Liver (tissue), 9 donors: ENCODE measurements around the gene CD109. TPM values are rescaled to one million over a fixed set of nuclear protein-coding genes. Genes with fewer than 3 reads are reported as not detected.

Experiments
- DNase-seq: peaks from one replicate; pipeline ENCODE4 v3.0.0-alpha.2; 2017; ENCODE audit warnings: low spot score
- H3K27ac ChIP-seq, 2 donors: one replicate each; pipeline ENCODE4 v1.7.0; 2013; ENCODE audit warnings: inconsistent platforms in 2 of 2, low read length in 2 of 2, control low read depth in 1 of 2, low read depth in 1 of 2, mild to moderate bottlenecking in 1 of 2
- H3K27me3 ChIP-seq, 4 donors: one replicate each; pipeline versions ENCODE4 v1.6.1 to v1.7.0; 2013; ENCODE audit warnings: low read length in 3 of 4, inconsistent platforms in 1 of 4, mild to moderate bottlenecking in 1 of 4, moderate library complexity in 1 of 4; ENCODE audit not compliant: control insufficient read depth in 4 of 4, insufficient read depth in 4 of 4
- H3K36me3 ChIP-seq, 4 donors: one replicate each; pipeline versions ENCODE4 v1.6.1 to v1.7.0; 2013; ENCODE audit warnings: low read length in 3 of 4, mild to moderate bottlenecking in 3 of 4, low read depth in 1 of 4, moderate library complexity in 1 of 4; ENCODE audit not compliant: control insufficient read depth in 4 of 4, insufficient read depth in 3 of 4
- H3K4me1 ChIP-seq, 4 donors: one replicate each; pipeline versions ENCODE4 v1.6.1 to v1.7.0; 2013; ENCODE audit warnings: low read length in 3 of 4, mild to moderate bottlenecking in 3 of 4, moderate library complexity in 1 of 4; ENCODE audit not compliant: control insufficient read depth in 4 of 4, insufficient read depth in 4 of 4
- H3K4me3 ChIP-seq, 3 donors: one replicate each; pipeline versions ENCODE4 v1.6.1 to v1.7.0; 2013; ENCODE audit warnings: low read length in 3 of 3, control low read depth in 1 of 3, low read depth in 1 of 3, mild to moderate bottlenecking in 1 of 3
- H3K9ac ChIP-seq, 2 donors: one replicate each; pipeline ENCODE4 v1.7.0; 2013; ENCODE audit warnings: low read length in 2 of 2, mild to moderate bottlenecking in 2 of 2, moderate library complexity in 2 of 2, control low read depth in 1 of 2, low read depth in 1 of 2
- H3K9me3 ChIP-seq, 4 donors: one replicate each; pipeline versions ENCODE4 v1.6.1 to v1.7.0; 2013; ENCODE audit warnings: low read length in 3 of 4; ENCODE audit not compliant: control insufficient read depth in 4 of 4
- CTCF ChIP-seq: fragments of 150-350 bp; IDR thresholded peaks from 2 replicates; pipeline ENCODE4 v1.5.1; 2017; ENCODE audit warnings: improper control_type of control experiment, low read depth, low read length; ENCODE audit not compliant: missing input control
- EGR1 ChIP-seq, 2 donors: IDR thresholded peaks; 2 replicates each; pipeline ENCODE4 v1.6.1; 2016 to 2018; ENCODE audit warnings: antibody characterized with exemption in 2 of 2, low read depth in 2 of 2
- FOXA2 ChIP-seq: IDR thresholded peaks from 2 replicates; pipeline ENCODE4 v1.6.1; 2016; ENCODE audit warnings: antibody characterized with exemption
- GABPA ChIP-seq, 2 donors: IDR thresholded peaks in 1 of 2; conservative IDR thresholded peaks in 1 of 2; 2 replicates each; pipeline ENCODE4 v1.6.1; 2016; ENCODE audit warnings: antibody characterized with exemption in 2 of 2, mild to moderate bottlenecking in 1 of 2, moderate library complexity in 1 of 2
- JUND ChIP-seq, 2 donors: IDR thresholded peaks; 2 replicates each; pipeline ENCODE4 v1.6.1; 2016; ENCODE audit warnings: antibody characterized with exemption in 2 of 2
- MAX ChIP-seq: IDR thresholded peaks from 2 replicates; pipeline ENCODE4 v1.6.1; 2016; ENCODE audit warnings: antibody characterized with exemption
- NR2F2 ChIP-seq: IDR thresholded peaks from 2 replicates; pipeline ENCODE4 v1.6.1; 2016; ENCODE audit warnings: antibody characterized with exemption
- RAD21 ChIP-seq, 2 donors: IDR thresholded peaks; 2 replicates each; pipeline ENCODE4 v1.6.1; 2016; ENCODE audit warnings: antibody characterized with exemption in 2 of 2, mild to moderate bottlenecking in 2 of 2
- TAF1 ChIP-seq: conservative IDR thresholded peaks from 2 replicates; pipeline ENCODE4 v1.6.1; 2016; ENCODE audit warnings: antibody characterized with exemption, mild to moderate bottlenecking
- ZBTB33 ChIP-seq: IDR thresholded peaks from 2 replicates; pipeline ENCODE4 v1.6.1; 2016; ENCODE audit warnings: antibody characterized with exemption
- WGBS: extraction: QIAGEN DNeasy Blood & Tissue Kit; methylation state at CpG from one replicate; pipeline ENCODE4 v1.1.7; 2013; 5-methylcytosine and 5-hydroxymethylcytosine counted together
- polyA plus RNA-seq, 2 donors: library from polyadenylated mRNA; stranded (reverse) in 1 of 2; unstranded in 1 of 2; fragments of 200-250 nt in 1 of 2; fragments of >200 nt in 1 of 2; fragmentation: Nextera tagmentation in 1 of 2; extraction: Ambion mirVana in 1 of 2; gene quantifications; one replicate each; pipeline versions ENCODE4 v1.2.1 to v1.2.3, GENCODE V29; 2013 to 2015
- total RNA-seq, 2 donors: library from RNA; depleted of rRNA; stranded (reverse); fragments of >200 nt; gene quantifications; one replicate each; pipeline ENCODE4 v1.2.3, GENCODE V29; 2014
- donor health status: healthy.
- donor health status: healthy.
- donor health status: healthy.
- donor health status: healthy.
- donor health status: healthy.

Gene CD109
- total and polyA plus RNA-seq, 4 donors: 0.18 to 2.0 (median 0.32) TPM

- no peaks in the 10 kb centered on the region for H3K4me1 ChIP-seq
- no peak for TF ChIP-seq CTCF
- no peak for TF ChIP-seq GABPA (IDR thresholded peaks at IDR 0.05 in 1 of 2, conservative IDR thresholded peaks at IDR 0.05 in 1 of 2)
- TF ChIP-seq TAF1: no peak
- TF ChIP-seq JUND (IDR thresholded peaks at IDR 0.05): no peak
- TF ChIP-seq ZBTB33: no peak
- no peak for TF ChIP-seq MAX
- TF ChIP-seq NR2F2: no peak
- no peak for TF ChIP-seq FOXA2
Observed at GRCh38 chr6:73870907-73871306, 174.9 kb downstream of the CD109 start.

GRCh38 chr6:73873081-73873480 lies 177.1 kb downstream of the CD109 start:
- Histone ChIP-seq H3K9me3 (no peaks in the 10 kb centered on the region), H3K4me1 (no peaks in the 10 kb centered on the region), H3K27me3 (no peaks in the 10 kb centered on the region), H3K27ac (no peak overlapping the region), H3K36me3 (no peaks in the 10 kb centered on the region), H3K9ac (no peak overlapping the region), H3K4me3 (no peak overlapping the region)
- DNase-seq: no peak
- no peak for TF ChIP-seq RAD21 (IDR thresholded peaks at IDR 0.05)
- TF ChIP-seq TAF1: no peak
- TF ChIP-seq EGR1 (IDR thresholded peaks at IDR 0.05; ENCODE audit: low read depth in 2 of 2): no peak
- TF ChIP-seq CTCF: no peak
- no peak for TF ChIP-seq ZBTB33
- no peak for TF ChIP-seq FOXA2

More at GRCh38 chr6:73870907-73871306, 174.9 kb downstream of the CD109 start:
- H3K9me3 ChIP-seq: no peaks in the 10 kb centered on the region
- DNase-seq: no peak
- no peak overlapping the region for H3K9ac ChIP-seq
- no peaks in the 10 kb centered on the region for H3K36me3 ChIP-seq
- H3K27me3 ChIP-seq: no peaks in the 10 kb centered on the region
- no peak overlapping the region for H3K4me3 ChIP-seq
- 78% methylated on average over 3 of the region's 3 CpGs for WGBS
- H3K27ac ChIP-seq: no peak overlapping the region

Other genes with a start within 250 kb of the CD109 start
- 1 to 10 TPM; 2.0 to 4.9 TPM for gene CGAS, start 243.9 kb upstream of the CD109 start, total RNA-seq
- gene CGAS, start 243.9 kb upstream of the CD109 start, polyA plus RNA-seq: under 1 TPM; 0.36 to 0.47 TPM
- gene MTO1, start 234.5 kb upstream of the CD109 start, total RNA-seq: 10 to 100 TPM; 22.9 to 64.4 TPM
- gene MTO1, start 234.5 kb upstream of the CD109 start, polyA plus RNA-seq: 10 to 100 TPM; 12.9 to 18.2 TPM
- 1,000 to 10,000 TPM; 4,078 to 7,379 TPM for gene EEF1A1, start 175.2 kb upstream of the CD109 start, total RNA-seq
- gene EEF1A1, start 175.2 kb upstream of the CD109 start, polyA plus RNA-seq: 1,000 to 10,000 TPM; 1,383 to 2,991 TPM
- 10 to 100 TPM; 10.0 to 19.3 TPM for gene SLC17A5, start 42.2 kb upstream of the CD109 start, total RNA-seq
- 10 to 100 TPM in 1 of 2 donors, 1 to 10 TPM in 1; 9.1 to 12.7 TPM for gene SLC17A5, start 42.2 kb upstream of the CD109 start, polyA plus RNA-seq